ENCODE data around the gene KCMF1. TPM values are rescaled to one million over a fixed set of nuclear protein-coding genes. Genes with fewer than 3 reads are reported as not detected.

KCMF1 gene
- total and polyA plus RNA-seq, 2 donors (not counting 1 experiment from before 2014, with no cell fraction given): 43.7 to 81.5 TPM

DNA sequence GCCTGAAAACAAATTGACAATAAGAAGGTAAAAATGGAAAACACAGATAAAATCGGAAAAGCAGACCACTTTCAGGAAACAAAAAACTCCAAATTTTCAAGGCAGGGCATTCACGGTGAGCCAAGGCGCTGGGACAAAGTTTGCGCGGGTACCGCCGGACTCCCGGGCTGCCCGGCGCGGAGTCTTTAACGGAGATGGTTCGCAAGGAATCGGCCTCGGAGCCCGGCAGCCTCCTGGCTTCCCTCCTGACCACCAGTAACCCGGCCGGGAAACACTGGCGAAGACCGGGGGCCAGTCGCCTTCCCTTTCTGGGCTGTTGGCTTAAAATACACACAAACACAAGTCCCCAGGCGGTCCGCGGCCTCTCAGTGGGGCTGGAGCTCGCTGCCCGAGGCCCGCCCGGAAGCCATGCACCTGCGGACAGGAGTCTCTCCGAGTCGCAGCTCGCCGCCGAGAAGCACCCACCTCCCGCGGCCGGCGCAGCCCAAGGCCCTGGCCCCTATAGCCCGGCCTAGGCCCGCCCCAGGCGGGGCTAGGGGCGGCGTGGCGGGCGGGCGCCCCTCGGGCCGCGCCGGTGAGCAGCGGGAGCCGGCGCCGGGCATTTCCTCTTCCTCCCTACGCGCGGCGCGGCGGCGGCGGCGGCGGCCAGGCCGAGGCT, 622 bp upstream of the KCMF1 start:
- Histone ChIP-seq H3K79me2 (ENCODE audit: control insufficient read depth, insufficient read depth, low read length) (peaks cover 70% of the 10 kb centered on the region), H3K27ac (ENCODE audit: low read length in 2 of 2) (peak overlapping the region; percentile 74 to 96), H2AFZ (ENCODE audit: insufficient read depth, low read depth, low read length, poor library complexity, severe bottlenecking) (peak overlapping the region; percentile 70), H3K9me3 (ENCODE audit: control extremely low read depth in 1 of 3, control insufficient read depth in 2 of 3, insufficient read depth in 1 of 3, low read length in 2 of 3) (no peaks in the 10 kb centered on the region), H3K27me3 (replicated peaks in 1 of 4; ENCODE audit: control extremely low read depth in 1 of 4, control insufficient read depth in 3 of 4, insufficient read depth in 4 of 4, low read length in 3 of 4) (no peaks in the 10 kb centered on the region), H4K20me1 (ENCODE audit: control insufficient read depth, insufficient read depth, low read length, poor library complexity, severe bottlenecking) (peaks cover 3% of the 10 kb centered on the region), H3K4me3 (ENCODE audit: control extremely low read depth in 1 of 5, extremely low read depth in 1 of 5, insufficient read depth in 1 of 5, low read depth in 2 of 5, low read length in 4 of 5) (peak overlapping the region; percentile 85 to 97 (median 92)), H3K36me3 (replicated peaks in 1 of 2; ENCODE audit: control extremely low read depth in 1 of 2, control insufficient read depth in 1 of 2, extremely low read depth in 1 of 2, insufficient read depth in 2 of 2, low read length in 1 of 2) (peaks cover 0 to 6% of the 10 kb centered on the region in 2 experiments), H3K9ac (ENCODE audit: low read length) (peak overlapping the region; percentile 94), H3K4me2 (replicated peaks; ENCODE audit: low read depth, low read length, poor library complexity, severe bottlenecking) (peak overlapping the region; percentile 84), H3K4me1 (ENCODE audit: control insufficient read depth in 2 of 2, insufficient read depth in 2 of 2, low read length in 2 of 2) (peaks cover 39 to 51% of the 10 kb centered on the region in 2 donors)
- intact Hi-C loops (cut with micrococcal nuclease): loop anchor here (1.0 to 2.0 kb wide), 2 partner anchors 44 to 88 kb away; no protein-coding TSS in a partner anchor
- Mint-ChIP-seq H3K9me3 (ENCODE audit: insufficient read depth) (no peaks in the 10 kb centered on the region), H3K27me3 (no peaks in the 10 kb centered on the region), H3K4me1 (peaks cover 51% of the 10 kb centered on the region), H3K4me3 (peak overlapping the region; percentile 98), H3K27ac (peak overlapping the region; percentile 97)
- peak; percentile 79 for DNase-seq
- peak; percentile 65 for ATAC-seq (ENCODE audit: low read depth)
- CTCF ChIA-PET: interaction anchor here (1.4 to 9.0 kb wide), 10 partner anchors 10 to 96 kb away, joined by 3 to 69 read pairs (median 7); no protein-coding TSS in a partner anchor
- WGBS (ENCODE audit: insufficient coverage): under 1% methylated on average over 65 of the region's 65 CpGs
- POLR2A ChIA-PET: interaction anchor here (0.6 to 3.9 kb wide), 9 partner anchors 10 to 82 kb away, joined by 3 to 39 read pairs (median 5); partner anchors contain the start of gene TMSB10
- TF ChIP-seq, protein P1, sequence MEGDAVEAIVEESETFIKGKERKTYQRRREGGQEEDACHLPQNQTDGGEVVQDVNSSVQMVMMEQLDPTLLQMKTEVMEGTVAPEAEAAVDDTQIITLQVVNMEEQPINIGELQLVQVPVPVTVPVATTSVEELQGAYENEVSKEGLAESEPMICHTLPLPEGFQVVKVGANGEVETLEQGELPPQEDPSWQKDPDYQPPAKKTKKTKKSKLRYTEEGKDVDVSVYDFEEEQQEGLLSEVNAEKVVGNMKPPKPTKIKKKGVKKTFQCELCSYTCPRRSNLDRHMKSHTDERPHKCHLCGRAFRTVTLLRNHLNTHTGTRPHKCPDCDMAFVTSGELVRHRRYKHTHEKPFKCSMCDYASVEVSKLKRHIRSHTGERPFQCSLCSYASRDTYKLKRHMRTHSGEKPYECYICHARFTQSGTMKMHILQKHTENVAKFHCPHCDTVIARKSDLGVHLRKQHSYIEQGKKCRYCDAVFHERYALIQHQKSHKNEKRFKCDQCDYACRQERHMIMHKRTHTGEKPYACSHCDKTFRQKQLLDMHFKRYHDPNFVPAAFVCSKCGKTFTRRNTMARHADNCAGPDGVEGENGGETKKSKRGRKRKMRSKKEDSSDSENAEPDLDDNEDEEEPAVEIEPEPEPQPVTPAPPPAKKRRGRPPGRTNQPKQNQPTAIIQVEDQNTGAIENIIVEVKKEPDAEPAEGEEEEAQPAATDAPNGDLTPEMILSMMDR (IDR thresholded peaks at IDR 0.05): no peak
- no peak for TF ChIP-seq EZH2 (IDR thresholded peaks at IDR 0.05; ENCODE audit: borderline replicate concordance, insufficient read depth, low read depth, low read length, poor library complexity, severe bottlenecking)
